MCF 10A (cell line): Measurements from ENCODE around the gene ZNF697. TPM values are rescaled to one million over a fixed set of nuclear protein-coding genes. Genes with fewer than 3 reads are reported as not detected.

Experiments
- BruUV-seq: library from RNA; stranded (reverse); fragments of 400-500 nt; replicated peaks from 2 replicates; lab custom pipeline; 2021; lab: Mats Ljungman, UMichigan
- CTCF ChIA-PET: fragments of 300-600 bp; sonication (Branson Sonifier 250); formaldehyde crosslinking; extraction: SDS; loops from one replicate; lab custom pipeline; 2021; ENCODE audit warnings: antibody characterized with exemption, inconsistent platforms; lab: Yijun Ruan, JAX
- POLR2A ChIA-PET: fragments of 300-600, 350-650 bp; sonication (Branson Sonifier 250); formaldehyde crosslinking; extraction: SDS; loops from one replicate; lab custom pipeline; 2020; ENCODE audit warnings: antibody characterized with exemption, inconsistent platforms; lab: Yijun Ruan, JAX
- DNase-seq: peaks from one replicate; pipeline ENCODE4 v3.0.0-alpha.2; 2018; ENCODE audit not compliant: unreplicated experiment
- H3K27ac Mint-ChIP-seq: one replicate; pipeline ENCODE4 v1.8.0; 2022; ENCODE audit warnings: mild to moderate bottlenecking, low read depth, mixed read lengths; ENCODE audit not compliant: unreplicated experiment
- H3K27me3 Mint-ChIP-seq: one replicate; pipeline ENCODE4 v1.8.0; 2022; ENCODE audit warnings: mixed read lengths; ENCODE audit not compliant: insufficient read depth, unreplicated experiment
- H3K36me3 Mint-ChIP-seq: one replicate; pipeline ENCODE4 v1.8.0; 2022; ENCODE audit warnings: mild to moderate bottlenecking, moderate library complexity, mixed read lengths; ENCODE audit not compliant: insufficient read depth, unreplicated experiment
- H3K4me1 Mint-ChIP-seq: one replicate; pipeline ENCODE4 v1.8.0; 2022; ENCODE audit warnings: mixed read lengths; ENCODE audit not compliant: insufficient read depth, unreplicated experiment
- H3K4me3 Mint-ChIP-seq: one replicate; pipeline ENCODE4 v1.8.0; 2022; ENCODE audit warnings: mild to moderate bottlenecking, moderate library complexity, mixed read lengths; ENCODE audit not compliant: unreplicated experiment
- H3K9me3 Mint-ChIP-seq: one replicate; pipeline ENCODE4 v1.8.0; 2022; ENCODE audit warnings: mixed read lengths; ENCODE audit not compliant: unreplicated experiment
- CTCF ChIP-seq: fragments of 200-600 bp; IDR thresholded peaks from one replicate; pipeline ENCODE4 v1.8.0; 2022; ENCODE audit warnings: antibody characterized with exemption, mild to moderate bottlenecking; ENCODE audit not compliant: unreplicated experiment
- intact Hi-C: fragments of 100-400 bp; cut with micrococcal nuclease; formaldehyde crosslinking; loops from 2 replicates; pipeline ENCODE4 v1.14.1; 2022
- total RNA-seq: library from RNA; stranded (reverse); gene quantifications from 2 replicates; pipeline ENCODE4 v1.2.3, GENCODE V29; 2022

ZNF697 gene
- total RNA-seq, 1 experiment from 2014 or later, result 13.2 TPM

GRCh38 chr1:119626011-119626545, 22.0 kb downstream of the ZNF697 start:
- no peak overlapping the region for H3K27ac Mint-ChIP-seq

GRCh38 chr1:119623678-119624077, 24.4 kb downstream of the ZNF697 start:
- intact Hi-C loops, result no loop called here
- POLR2A ChIA-PET, result interaction anchor here (0.6 kb wide), 1 partner anchor 20 kb away, joined by 3 read pairs; no protein-coding TSS in a partner anchor
- Mint-ChIP-seq H3K36me3 (peaks cover 11% of the 10 kb centered on the region), H3K27ac (no peak overlapping the region), H3K4me3 (no peak overlapping the region), H3K9me3 (no peaks in the 10 kb centered on the region), H3K4me1 (peaks cover 10% of the 10 kb centered on the region), H3K27me3 (no peaks in the 10 kb centered on the region)
- no peak for TF ChIP-seq CTCF
- CTCF ChIA-PET, result interaction anchor here (0.7 to 18.5 kb wide), 3 partner anchors 9 to 53 kb away, joined by 3 to 260 read pairs (median 24); no protein-coding TSS in a partner anchor
- DNase-seq, result no peak
- no TSS peak for BruUV-seq

More at GRCh38 chr1:119626011-119626545, 22.0 kb downstream of the ZNF697 start:
- CTCF ChIA-PET, result interaction anchor here (0.9 to 18.5 kb wide), 3 partner anchors 12 to 51 kb away, joined by 3 to 260 read pairs (median 5); no protein-coding TSS in a partner anchor
- peaks cover 10% of the 10 kb centered on the region for H3K4me1 Mint-ChIP-seq
- H3K9me3 Mint-ChIP-seq, result no peaks in the 10 kb centered on the region
- no peaks in the 10 kb centered on the region for H3K27me3 Mint-ChIP-seq
- H3K36me3 Mint-ChIP-seq, result peaks cover 11% of the 10 kb centered on the region
- H3K4me3 Mint-ChIP-seq, result no peak overlapping the region
- TF ChIP-seq CTCF, result no peak
- no peak for DNase-seq
- no TSS peak for BruUV-seq
- POLR2A ChIA-PET, result interaction anchor here (1.1 to 1.5 kb wide), 3 partner anchors 19 to 49 kb away, joined by 3 to 4 read pairs (median 3); no protein-coding TSS in a partner anchor
- intact Hi-C loops, result no loop called here

DNA sequence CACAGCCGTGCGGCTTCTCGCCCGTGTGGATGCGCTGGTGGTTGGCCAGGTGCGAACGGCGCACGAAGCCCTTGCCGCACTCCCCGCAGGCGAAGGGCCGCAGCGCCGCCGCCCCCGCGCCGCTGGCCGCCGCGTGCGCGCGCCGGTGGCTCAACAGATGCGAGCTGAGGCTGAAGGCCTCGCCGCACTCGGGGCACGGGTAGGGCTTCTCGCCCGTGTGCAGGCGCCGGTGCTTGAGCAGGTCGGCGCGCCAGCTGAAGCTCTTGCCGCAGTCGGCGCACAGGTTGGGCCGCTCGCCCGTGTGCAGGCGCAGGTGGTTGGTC, 24.9 kb downstream of the ZNF697 start:
- Mint-ChIP-seq H3K27ac (no peak overlapping the region), H3K9me3 (no peaks in the 10 kb centered on the region), H3K4me3 (no peak overlapping the region), H3K27me3 (no peaks in the 10 kb centered on the region), H3K36me3 (peaks cover 11% of the 10 kb centered on the region), H3K4me1 (peaks cover 10% of the 10 kb centered on the region)
- no peak for TF ChIP-seq CTCF
- BruUV-seq, result no TSS peak
- intact Hi-C loops, result no loop called here
- ChIA-PET CTCF (interaction anchor here (0.6 to 18.5 kb wide), 3 partner anchors 9 to 54 kb away, joined by 3 to 260 read pairs (median 24); partner anchors contain the start of gene ZNF697), POLR2A (no interaction called here)
- no peak for DNase-seq

- no TSS peak for BruUV-seq
- H3K4me1 Mint-ChIP-seq, result peaks cover 10% of the 10 kb centered on the region
- ChIA-PET POLR2A (interaction anchor here (0.6 kb wide), 1 partner anchor 23 kb away, joined by 3 read pairs; no protein-coding TSS in a partner anchor), CTCF (interaction anchor here (0.6 to 18.5 kb wide), 4 partner anchors 8 to 54 kb away, joined by 3 to 260 read pairs (median 14); partner anchors contain the start of gene ZNF697)
- DNase-seq, result no peak
- no peaks in the 10 kb centered on the region for H3K27me3 Mint-ChIP-seq
- no peak for TF ChIP-seq CTCF
- H3K36me3 Mint-ChIP-seq, result peaks cover 11% of the 10 kb centered on the region
- no peak overlapping the region for H3K4me3 Mint-ChIP-seq
- intact Hi-C loops, result no loop called here
- H3K9me3 Mint-ChIP-seq, result no peaks in the 10 kb centered on the region
- no peak overlapping the region for H3K27ac Mint-ChIP-seq
These were observed 25.5 kb downstream of the ZNF697 start for GRCh38 chr1:119622311-119623192.
